Stimulated activated CD4-positive, alpha-beta T cell treated with anti-CD3 and anti-CD28 coated beads, TNF-alpha, amount 100 ng/mL, for 48 hours (primary cell): Measurements from ENCODE around the gene SLC7A9.
"Not testable (repeated sequence)": the region's sequence is repeated elsewhere in the genome, so short reads cannot be mapped to it uniquely, and the experiment has no call there.

Experiments
- DNase-seq, 3 donors: peaks; one replicate each; pipeline ENCODE4 v3.0.0-alpha.2; 2020; ENCODE audit warnings: low read depth in 3 of 3

SLC7A9 gene

DNA sequence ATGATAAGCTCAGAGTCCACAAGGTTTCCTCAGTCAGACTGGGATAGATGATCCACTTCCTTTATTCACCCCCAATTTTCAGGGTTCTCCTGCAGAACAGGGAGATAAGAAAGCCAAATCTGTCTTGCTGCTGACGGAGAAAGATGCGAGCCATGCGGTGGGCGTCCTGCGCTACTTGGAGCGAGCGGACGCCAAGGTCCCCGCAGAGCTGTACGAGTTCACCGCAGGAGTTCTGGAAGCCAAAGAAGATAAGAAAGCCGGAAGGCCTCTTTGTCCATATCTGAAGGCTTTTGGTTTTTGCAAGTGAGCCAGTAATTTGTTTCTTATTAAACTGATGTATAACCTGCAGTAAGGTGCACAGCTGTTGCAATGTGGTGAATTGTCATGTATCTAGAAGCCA, 66.7 kb downstream of the SLC7A9 start:
- DNase-seq, result no peak

DNA sequence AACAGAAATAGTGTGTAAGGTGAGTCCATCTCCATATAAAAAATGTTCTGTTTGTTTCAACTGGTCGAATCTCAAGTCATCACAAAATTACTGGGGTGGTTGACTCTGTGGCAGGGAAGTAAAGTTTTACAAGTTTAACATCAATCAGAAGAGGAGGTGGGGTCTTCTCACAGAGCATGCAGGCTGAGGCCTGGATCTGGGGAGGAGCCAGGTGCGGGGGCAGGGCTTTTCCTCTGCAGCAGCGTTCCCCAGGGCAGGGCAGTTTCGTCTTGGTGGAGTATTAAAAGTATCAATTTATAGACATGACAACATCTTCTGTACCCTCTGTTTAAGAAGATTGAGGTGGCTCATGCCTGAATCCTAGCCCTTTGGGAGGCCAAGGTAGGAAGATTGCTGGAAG, 68.8 kb downstream of the SLC7A9 start:
- DNase-seq, result no peak

DNA sequence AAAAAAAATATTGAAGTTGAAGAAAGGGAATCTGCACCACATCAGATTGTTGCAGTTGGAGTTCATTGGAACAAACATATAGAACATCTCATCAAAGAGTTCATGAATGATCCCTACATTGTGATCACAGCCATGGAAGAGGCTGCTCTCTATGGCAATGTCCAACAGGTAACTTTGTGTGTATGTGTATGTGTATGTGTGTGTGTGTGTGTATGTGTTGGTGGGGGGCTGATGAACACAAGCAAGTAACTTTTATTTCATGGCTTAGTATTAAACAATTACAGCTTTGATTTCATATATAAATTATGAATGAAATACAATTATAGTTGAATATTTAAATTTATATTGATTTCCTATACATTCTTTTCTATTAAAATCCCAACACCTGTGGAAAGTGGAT, 69.4 kb downstream of the SLC7A9 start:
- no peak for DNase-seq

DNA sequence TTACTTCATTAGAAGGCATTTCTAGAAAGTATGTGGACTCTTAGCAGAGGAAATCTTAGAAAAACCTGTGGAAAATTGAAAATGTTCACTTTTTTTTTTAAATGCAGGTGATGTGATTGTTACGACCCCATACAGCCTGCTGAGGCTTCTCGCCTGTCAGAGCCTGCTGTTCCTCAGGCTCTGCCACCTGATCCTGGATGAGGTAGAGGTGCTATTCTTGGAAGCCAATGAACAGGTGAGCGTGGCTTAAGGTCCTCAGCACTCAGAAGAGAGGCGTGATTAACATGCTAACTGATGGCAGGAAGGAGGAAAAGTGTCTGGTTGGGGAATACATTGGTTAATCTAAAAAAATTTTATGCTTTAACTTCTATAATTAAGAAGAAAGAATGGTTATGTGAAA, 71.4 kb downstream of the SLC7A9 start:
- DNase-seq, result no peak

DNA sequence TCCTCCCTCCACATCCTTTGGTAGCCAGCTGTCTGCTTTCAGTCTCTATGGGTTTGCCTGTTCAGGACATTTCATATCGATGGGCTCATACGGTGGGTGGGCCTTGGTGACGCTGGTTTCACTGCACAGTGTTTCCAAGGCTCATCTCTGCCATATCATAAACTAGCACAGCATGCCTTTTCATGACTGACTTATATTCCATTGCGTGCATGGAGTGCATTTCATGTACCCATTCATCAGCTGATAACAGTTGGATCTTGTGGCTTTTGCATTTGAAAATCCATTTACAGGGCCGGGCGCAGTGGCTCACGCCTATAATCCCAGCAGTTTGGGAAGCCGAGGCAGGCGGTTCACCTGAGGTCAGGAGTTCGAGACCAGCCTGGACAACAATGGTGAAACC, 80.1 kb downstream of the SLC7A9 start:
- DNase-seq, result no peak

DNA sequence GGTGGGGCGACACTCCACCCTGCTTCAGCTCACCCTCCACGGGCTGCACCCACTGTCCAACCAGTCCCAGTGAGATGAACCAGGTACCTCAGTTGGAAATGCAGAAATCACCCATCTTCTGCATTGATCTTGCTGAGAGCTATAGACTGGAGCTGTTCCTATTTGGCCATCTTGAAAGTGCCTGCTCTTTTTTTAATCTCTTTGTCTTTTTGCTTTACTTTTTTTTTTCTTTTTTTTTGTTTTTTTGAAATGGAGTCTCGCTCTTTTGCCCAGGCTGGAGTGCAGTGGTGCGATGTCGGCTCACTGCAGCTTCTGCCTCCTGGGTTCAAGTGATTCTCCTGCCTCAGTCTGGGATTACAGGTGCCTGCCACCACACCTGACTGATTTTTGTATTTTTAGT, 81.7 kb downstream of the SLC7A9 start:
- DNase-seq, result not testable (repeated sequence)

DNA sequence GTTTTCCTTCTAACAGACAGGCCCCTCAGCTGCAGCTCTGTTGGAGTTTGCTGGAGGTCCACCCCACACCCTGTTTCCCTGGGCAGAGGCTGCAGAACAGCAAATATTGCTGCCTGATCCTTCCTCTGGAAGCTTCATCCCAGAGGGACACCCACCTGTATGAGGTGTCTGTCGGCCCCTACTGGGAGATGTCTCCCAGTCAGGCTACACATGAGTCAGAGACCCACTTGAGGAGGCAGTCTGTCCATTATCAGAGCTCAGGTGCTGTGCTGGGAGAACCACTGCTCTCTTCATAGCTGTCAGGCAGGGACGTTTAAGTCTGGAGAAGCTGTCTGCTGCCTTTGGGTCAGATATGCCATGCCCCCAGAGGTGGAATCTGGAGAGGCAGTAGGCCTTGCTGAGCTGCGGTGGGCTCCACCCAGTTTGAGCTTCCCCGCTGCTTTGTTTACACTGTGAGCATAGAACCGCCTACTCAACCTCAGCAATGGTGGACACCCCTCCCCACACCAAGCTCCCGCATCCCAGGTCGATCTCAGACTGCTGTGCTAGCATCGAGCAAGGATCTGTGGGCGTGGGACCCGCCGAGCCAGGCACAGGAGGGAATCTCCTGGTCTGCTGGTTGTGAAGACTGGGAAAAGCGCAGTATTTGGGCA, 82.3 kb downstream of the SLC7A9 start:
- DNase-seq, result not testable (repeated sequence)

DNA sequence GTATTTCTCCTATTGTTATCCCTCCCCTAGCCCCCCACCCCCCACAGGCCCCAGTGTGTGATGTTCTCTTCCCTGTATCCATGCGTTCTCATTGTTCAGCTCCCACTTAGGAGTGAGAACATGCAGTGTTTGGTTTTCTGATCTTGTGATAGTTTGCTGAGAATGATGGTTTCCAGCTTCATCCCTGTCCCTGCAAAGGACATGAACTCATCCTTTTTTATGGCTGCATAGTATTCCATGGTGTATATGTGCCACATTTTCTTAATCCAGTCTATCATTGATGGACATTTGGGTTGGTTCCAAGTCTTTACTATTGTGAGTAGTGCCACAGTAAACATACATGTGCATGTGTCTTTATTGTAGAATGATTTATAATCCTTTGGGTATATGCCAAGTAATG, 87.5 kb downstream of the SLC7A9 start:
- DNase-seq, result not testable (repeated sequence)

DNA sequence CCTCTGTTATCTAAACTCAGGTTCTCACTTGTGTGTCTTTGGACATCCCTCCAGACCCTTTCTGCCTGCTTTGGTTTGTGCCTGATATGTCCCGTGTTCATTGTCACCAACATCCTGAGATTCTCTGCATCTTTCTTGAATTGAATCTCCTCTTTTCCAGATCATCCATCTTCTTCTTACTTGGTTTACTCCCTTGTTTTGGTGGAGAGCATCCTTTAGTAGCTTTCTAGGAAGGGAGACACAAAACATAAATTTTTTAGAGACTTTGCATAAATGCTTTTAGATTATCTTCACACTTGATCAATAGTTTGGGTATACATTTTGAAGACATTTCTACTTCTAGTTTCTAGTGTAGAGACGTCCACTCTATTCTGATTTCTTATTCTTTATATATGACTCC, 88.3 kb downstream of the SLC7A9 start:
- no peak for DNase-seq
